Ovary (tissue), 3 donors: ENCODE results near the gene GRSF1.
"Not testable (repeated sequence)": the region's sequence is repeated elsewhere in the genome, so short reads cannot be mapped to it uniquely, and the experiment has no call there.

Experiments
- CTCF ChIP-seq, 3 donors: fragments of 450-650 bp in 2 of 3; fragments of 200-600 bp in 1 of 3; IDR thresholded peaks; one replicate each; pipeline versions ENCODE4 v1.5.1 to v1.8.0; 2016 to 2022; ENCODE audit warnings: antibody characterized with exemption in 3 of 3, mild to moderate bottlenecking in 1 of 3
- EP300 ChIP-seq: sonication (generic); formaldehyde crosslinking; IDR thresholded peaks from one replicate; pipeline ENCODE4 v1.6.1; 2017; ENCODE audit warnings: antibody characterized with exemption
- donor health status: DM: no; HTN: no; CAD: no.

DNA sequence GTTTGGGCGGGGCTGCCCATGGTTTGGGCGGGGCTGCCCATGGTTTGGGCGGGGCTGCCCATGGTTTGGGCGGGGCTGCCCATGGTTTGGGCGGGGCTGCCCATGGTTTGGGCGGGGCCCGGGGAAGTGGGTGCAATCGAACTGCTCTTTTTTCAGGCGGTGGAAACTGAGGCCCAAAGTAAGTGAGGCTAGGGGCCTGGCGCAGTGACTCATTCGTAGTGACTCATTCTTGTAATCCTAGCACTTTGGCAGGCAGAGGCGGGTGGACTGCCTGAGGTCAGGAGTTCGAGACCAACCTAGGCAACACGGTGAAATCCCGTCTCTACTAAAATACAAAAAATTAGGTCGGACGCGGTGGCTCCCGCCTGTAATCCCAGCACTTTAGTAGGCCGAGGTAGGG, 447 bp upstream of the GRSF1 start:
- TF ChIP-seq CTCF (IDR thresholded peaks at IDR 0.05); EP300: not testable (repeated sequence)
